Stimulated activated CD4-positive, alpha-beta T cell treated with anti-CD3 and anti-CD28 coated beads, Interleukin-12 subunit alpha, Interleukin-12 subunit beta, amount 100 ng/mL, for 24 hours (primary cell): Measurements from ENCODE around the gene FOXRED2.
"Not testable (repeated sequence)": the region's sequence is repeated elsewhere in the genome, so short reads cannot be mapped to it uniquely, and the experiment has no call there.

Experiments used
- DNase-seq, 2 experiments: peaks; one replicate each; pipeline ENCODE4 v3.0.0-alpha.2; 2020; ENCODE audit warnings: low read depth in 2 of 2

Gene FOXRED2

DNA sequence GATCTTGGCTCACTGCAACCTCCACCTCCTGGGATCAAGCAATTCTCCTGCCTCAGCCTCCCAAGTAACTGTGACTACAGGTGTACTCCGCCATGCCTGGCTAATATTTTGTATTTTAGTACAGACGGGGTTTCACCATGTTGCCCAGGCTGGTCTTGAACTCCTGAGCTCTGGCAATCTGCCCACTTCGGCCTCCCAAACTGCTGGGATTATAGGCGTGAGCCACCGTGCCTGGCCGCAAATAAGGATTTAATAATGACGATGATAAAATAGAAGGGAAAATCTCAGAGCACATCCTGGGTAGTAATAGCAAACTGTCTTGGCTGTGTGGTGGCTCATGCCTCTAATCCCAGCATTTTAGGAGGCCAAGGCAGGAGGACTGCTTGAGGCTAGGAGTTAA is 55.9 kb downstream of the FOXRED2 start:
- DNase-seq: not testable (repeated sequence)

DNA sequence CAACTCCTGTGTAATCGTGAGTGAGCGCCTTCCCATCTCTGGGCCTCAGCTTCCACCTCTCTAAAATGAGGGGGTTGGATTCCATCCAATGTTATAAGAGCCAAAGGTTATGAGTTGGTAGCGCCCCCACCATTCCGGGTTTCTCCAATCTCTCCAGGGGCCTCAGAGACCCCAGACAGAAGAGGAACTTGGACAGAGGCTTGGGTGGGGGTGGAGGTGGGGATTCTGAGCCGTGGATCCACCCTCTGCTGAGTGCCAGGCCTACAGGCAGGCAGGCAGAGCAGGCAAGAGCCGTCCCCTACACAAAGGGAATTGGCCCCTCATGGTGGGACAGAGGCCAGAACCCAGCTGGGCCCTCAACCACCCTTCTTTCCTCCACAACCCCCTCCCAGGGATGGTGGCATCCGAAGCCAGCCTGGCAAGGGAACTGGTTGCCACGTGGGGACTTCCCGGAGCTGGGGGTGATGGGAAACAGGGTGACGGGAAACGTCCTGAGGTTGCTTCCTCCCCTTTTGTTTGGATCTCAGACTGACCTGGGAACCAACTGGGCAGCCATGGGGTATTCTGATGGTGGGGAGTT is 57.2 kb downstream of the FOXRED2 start:
- DNase-seq: no peak

- DNase-seq: no peak
These were observed 59.2 kb downstream of the FOXRED2 start for GRCh38 chr22:36447632-36448031.

GRCh38 chr22:36445158-36445668 is 61.6 kb downstream of the FOXRED2 start:
- no peak for DNase-seq

DNA sequence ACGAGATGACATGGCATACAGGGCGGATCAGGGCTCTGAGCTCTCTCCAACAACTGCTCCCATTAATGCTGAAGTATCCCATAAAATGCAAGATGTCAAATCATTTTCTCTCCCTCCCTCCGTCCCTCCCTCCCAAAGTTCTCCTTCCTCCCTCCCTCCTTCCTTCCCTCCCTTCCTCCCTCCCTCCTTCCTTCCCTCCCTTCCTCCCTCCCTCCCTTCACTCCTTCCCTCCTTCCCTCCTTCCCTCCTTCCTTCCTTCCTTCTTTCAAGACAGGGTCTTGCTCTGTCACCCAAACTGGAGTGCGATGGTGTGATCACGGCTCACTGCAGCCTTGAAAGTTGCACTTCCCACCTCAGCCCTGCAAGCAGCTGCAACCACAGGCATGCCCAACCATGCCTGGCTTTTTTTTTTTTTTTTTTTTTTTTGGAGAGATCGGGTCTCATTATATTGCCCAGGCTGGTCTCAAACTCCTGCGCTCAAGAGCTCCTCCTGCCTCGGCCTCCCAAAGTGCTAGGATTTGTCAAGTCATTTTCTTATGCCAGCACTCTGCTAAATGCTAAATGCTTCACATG is 63.6 kb downstream of the FOXRED2 start:
- DNase-seq: no peak

DNA sequence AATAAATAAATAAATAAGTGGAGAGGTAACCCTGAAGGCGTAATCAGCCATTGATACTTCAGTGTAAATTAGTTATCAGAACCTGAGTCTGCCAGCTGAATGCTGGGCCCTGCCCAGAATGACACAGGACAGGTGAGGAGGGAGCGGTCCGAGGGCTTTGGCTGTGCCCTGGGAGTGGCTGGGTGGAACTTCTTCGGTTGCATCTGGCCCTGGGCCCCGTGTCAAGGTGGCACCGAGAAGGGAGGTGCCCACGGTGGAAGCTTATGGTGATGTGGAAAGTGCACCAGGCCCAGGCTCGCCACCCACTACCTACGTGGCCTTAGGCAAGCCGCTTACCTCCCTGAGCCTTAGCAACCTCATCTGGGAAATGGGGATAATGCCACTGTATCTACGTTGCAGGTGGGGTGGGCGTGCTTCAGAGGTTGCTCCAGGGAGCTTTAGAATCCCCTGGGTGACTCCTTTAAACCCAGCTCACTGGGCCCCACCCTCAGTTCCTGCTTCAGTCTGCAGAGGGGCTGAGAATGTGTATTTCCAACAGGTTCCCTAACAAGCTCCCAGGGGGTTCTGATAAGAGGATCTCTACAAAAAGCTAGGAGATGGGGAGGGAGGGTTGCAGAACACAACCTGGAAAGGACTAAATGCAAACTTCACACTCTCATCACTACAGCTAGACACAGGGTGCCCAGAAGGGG is 64.2 kb downstream of the FOXRED2 start:
- no peak for DNase-seq

GRCh38 chr22:36440429-36441002 is 66.3 kb downstream of the FOXRED2 start:
- DNase-seq: no peak

DNA sequence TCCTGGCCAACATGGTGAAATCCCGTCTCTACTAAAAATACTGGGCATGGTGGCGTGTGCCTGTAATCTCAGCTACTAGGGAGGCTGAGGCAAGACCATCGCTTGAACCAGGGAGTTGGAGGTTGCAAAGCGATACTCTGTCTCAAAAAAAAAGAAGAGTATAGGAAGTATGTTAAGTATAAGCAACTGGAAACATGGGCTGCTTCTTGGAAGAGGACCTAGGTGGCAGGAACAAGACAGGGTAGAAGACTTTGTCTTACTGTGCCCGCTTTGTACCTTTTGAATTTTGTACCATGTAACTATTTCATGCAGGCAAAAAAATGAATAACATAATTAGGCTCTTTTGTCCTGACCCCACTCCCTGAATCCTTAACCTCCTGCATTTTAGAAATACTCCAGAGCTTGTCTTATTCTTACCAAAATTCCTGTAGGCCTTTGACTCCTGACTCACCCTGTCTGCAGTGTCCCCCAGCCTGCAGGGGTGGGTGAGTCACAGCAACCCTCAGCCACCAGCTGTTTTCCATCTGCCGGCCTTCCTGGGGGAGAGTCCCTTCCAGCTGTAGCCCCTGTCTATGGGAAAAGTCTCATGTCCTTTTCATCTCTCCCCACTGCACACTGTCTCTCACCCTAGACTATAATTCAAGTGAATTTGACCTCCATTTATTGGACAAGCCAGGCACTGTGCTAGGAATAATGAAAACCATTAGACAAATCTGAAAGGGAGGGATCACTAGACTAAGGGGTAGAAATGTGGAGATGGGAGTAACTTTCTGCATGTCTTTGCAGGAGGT is 67.2 kb downstream of the FOXRED2 start:
- DNase-seq: no peak
